Mesothelial cell of epicardium (in vitro differentiated cells): Measurements from ENCODE around the gene LCN1. TPM values are rescaled to one million over a fixed set of nuclear protein-coding genes. Genes with fewer than 3 reads are reported as not detected.
A peak's percentile ranks its signal among the peaks of the same experiment; 100 is the strongest.
"Not testable (repeated sequence)": the region's sequence is repeated elsewhere in the genome, so short reads cannot be mapped to it uniquely, and the experiment has no call there.

ENCODE experiments used
- DNase-seq, 2 experiments: peaks; one replicate each; pipeline ENCODE4 v3.0.0; 2021; ENCODE audit warnings: low spot score in 2 of 2; ENCODE audit not compliant: unreplicated experiment in 2 of 2
- H3K27ac Mint-ChIP-seq: 2 replicates; pipeline ENCODE4 v1.8.0; 2021; ENCODE audit warnings: mixed read lengths
- H3K27me3 Mint-ChIP-seq: 2 replicates; pipeline ENCODE4 v1.8.0; 2021; ENCODE audit warnings: low read depth, mixed read lengths
- H3K36me3 Mint-ChIP-seq: 2 replicates; pipeline ENCODE4 v1.8.0; 2021; ENCODE audit warnings: mixed read lengths
- H3K4me1 Mint-ChIP-seq: 2 replicates; pipeline ENCODE4 v1.8.0; 2021; ENCODE audit warnings: mixed read lengths
- H3K4me3 Mint-ChIP-seq: 2 replicates; pipeline ENCODE4 v1.8.0; 2021; ENCODE audit warnings: mild to moderate bottlenecking, moderate library complexity, mixed read lengths
- H3K9me3 Mint-ChIP-seq: 2 replicates; pipeline ENCODE4 v1.8.0; 2021; ENCODE audit warnings: mixed read lengths
- total RNA-seq: library from RNA; stranded (reverse); gene quantifications from 3 replicates; pipeline ENCODE4 v1.2.1, GENCODE V29; 2021
- TF ChIP-seq, protein P1 (sequence below): fragments of 200-600 bp; sonication (generic); IDR thresholded peaks from one replicate; pipeline ENCODE4 v1.5.0; 2021; ENCODE audit warnings: antibody characterized with exemption; ENCODE audit not compliant: unreplicated experiment

Gene LCN1
- total RNA-seq, 1 donor from 2014 or later, result not detected

DNA sequence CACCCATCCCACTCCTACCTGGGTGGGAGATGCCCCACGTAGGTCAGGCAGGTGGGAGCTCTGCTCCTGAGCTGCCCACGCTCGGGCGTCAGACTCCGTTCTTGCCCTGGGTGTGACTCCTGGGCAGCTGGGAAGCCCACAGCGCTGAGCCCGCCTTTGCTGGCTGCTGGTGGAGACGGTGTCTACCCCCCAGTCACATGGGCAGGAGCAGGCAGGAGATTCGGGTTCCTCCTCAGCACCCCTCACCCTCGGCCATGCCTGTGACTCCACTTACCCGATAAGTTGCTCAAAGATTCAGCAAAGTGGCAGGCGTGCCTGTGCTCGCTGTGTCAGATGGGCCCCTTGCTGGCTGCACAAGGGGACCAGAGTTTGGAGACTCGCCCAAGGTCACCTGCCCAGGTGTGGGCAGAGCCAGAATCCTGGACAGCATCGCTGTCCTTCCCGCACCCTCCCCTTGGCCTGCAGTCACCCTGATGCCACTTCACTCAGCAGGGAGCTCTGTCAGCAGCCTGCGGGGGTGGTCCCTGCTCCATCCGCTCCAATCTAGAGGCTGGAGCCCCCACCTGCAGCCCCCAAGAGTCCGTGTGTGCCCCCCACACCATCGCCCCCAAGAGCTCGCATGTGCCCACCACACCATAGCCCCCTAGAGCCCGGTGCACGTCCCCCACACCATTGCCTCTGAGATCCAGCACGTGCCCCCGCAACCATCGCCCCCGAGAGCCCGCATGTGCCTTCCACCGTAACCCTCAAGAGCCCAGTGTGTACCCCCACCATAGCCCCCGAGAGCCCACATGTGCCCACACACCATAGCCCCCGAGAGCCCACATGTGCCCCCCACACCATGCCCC is 4.2 kb downstream of the LCN1 start:
- no peak overlapping the region for H3K4me3 Mint-ChIP-seq
- peak in 1 of 2 experiments; percentile 29 for DNase-seq

GRCh38 chr9:135526089-135526729 is 5.0 kb downstream of the LCN1 start:
- H3K4me3 Mint-ChIP-seq, result no peak overlapping the region
- H3K4me1 Mint-ChIP-seq, result peaks cover 5% of the 10 kb centered on the region
- peak in 1 of 2 experiments; percentile 25 for DNase-seq
- no peaks in the 10 kb centered on the region for H3K27me3 Mint-ChIP-seq
- TF ChIP-seq, protein P1, sequence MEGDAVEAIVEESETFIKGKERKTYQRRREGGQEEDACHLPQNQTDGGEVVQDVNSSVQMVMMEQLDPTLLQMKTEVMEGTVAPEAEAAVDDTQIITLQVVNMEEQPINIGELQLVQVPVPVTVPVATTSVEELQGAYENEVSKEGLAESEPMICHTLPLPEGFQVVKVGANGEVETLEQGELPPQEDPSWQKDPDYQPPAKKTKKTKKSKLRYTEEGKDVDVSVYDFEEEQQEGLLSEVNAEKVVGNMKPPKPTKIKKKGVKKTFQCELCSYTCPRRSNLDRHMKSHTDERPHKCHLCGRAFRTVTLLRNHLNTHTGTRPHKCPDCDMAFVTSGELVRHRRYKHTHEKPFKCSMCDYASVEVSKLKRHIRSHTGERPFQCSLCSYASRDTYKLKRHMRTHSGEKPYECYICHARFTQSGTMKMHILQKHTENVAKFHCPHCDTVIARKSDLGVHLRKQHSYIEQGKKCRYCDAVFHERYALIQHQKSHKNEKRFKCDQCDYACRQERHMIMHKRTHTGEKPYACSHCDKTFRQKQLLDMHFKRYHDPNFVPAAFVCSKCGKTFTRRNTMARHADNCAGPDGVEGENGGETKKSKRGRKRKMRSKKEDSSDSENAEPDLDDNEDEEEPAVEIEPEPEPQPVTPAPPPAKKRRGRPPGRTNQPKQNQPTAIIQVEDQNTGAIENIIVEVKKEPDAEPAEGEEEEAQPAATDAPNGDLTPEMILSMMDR, result no peak
- H3K36me3 Mint-ChIP-seq, result no peaks in the 10 kb centered on the region
- peaks cover 13% of the 10 kb centered on the region for H3K9me3 Mint-ChIP-seq
- no peak overlapping the region for H3K27ac Mint-ChIP-seq

More for the DNA sequence above, 4.2 kb downstream of the LCN1 start:
- no peak overlapping the region for H3K27ac Mint-ChIP-seq
- peaks cover 11% of the 10 kb centered on the region for H3K9me3 Mint-ChIP-seq
- no peaks in the 10 kb centered on the region for H3K27me3 Mint-ChIP-seq
- H3K4me1 Mint-ChIP-seq, result peaks cover 5% of the 10 kb centered on the region
- no peaks in the 10 kb centered on the region for H3K36me3 Mint-ChIP-seq
- TF ChIP-seq, protein P1, result no peak

- no peaks in the 10 kb centered on the region for H3K27me3 Mint-ChIP-seq
- TF ChIP-seq, protein P1, result no peak
- H3K9me3 Mint-ChIP-seq, result peaks cover 13% of the 10 kb centered on the region
- DNase-seq, result peak in 1 of 2 experiments; percentile 34
- H3K27ac Mint-ChIP-seq, result no peak overlapping the region
- H3K4me3 Mint-ChIP-seq, result no peak overlapping the region
- peaks cover 5% of the 10 kb centered on the region for H3K4me1 Mint-ChIP-seq
- no peaks in the 10 kb centered on the region for H3K36me3 Mint-ChIP-seq
These were observed 5.7 kb downstream of the LCN1 start for GRCh38 chr9:135526730-135527571.

- DNase-seq, result peak in 1 of 2 experiments; percentile 16
- not testable (repeated sequence) for H3K4me1 Mint-ChIP-seq, H3K27ac Mint-ChIP-seq, H3K27me3 Mint-ChIP-seq, H3K4me3 Mint-ChIP-seq, H3K36me3 Mint-ChIP-seq
- H3K9me3 Mint-ChIP-seq, result peaks cover 13% of the 10 kb centered on the region
These were observed 7.7 kb downstream of the LCN1 start for GRCh38 chr9:135528842-135529435.

DNA sequence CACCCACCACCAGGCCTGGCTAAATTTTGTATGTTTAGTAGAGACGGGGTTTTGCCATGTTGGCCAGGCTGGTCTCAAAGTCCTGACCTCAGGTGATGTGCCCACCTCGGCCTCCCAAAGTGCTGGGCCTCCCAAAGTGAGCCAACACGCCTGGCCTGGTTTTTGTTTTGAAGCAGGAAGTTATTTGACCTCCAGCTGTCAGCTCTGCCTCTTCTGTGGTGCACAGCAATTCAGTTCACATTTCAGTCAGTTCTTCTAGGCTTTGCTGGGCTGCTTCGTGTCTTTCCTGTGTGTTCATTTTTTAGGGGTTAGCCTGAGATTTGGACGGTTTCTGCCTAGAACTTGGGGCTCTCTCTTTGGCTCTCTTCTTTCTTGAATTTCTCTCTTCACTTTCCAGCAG is 8.9 kb downstream of the LCN1 start:
- Mint-ChIP-seq H3K27me3 (no peaks in the 10 kb centered on the region), H3K36me3 (no peaks in the 10 kb centered on the region), H3K27ac (no peak overlapping the region), H3K9me3 (peaks cover 13% of the 10 kb centered on the region), H3K4me3 (no peak overlapping the region), H3K4me1 (peaks cover 5% of the 10 kb centered on the region)
- DNase-seq, result no peak
- TF ChIP-seq, protein P1, result no peak
